ENCODE data around the gene KCNIP1. TPM values are rescaled to one million over a fixed set of nuclear protein-coding genes. Genes with fewer than 3 reads are reported as not detected.

Gene KCNIP1
- total RNA-seq, 2 donors from 2014 or later: not detected

- TF ChIP-seq CTCF (conservative IDR thresholded peaks at IDR 0.05): no peak
- WGBS, 2 experiments (ENCODE audit: insufficient coverage in 1 of 2, insufficient read length in 1 of 2): 89 to 90% methylated on average over 3 of the region's 3 CpGs
- Mint-ChIP-seq H3K4me1 (peaks cover 11% of the 10 kb centered on the region), H3K9me3 (no peaks in the 10 kb centered on the region), H3K36me3 (ENCODE audit: low read depth) (no peaks in the 10 kb centered on the region), H3K27ac (no peak overlapping the region), H3K27me3 (ENCODE audit: insufficient read depth) (peaks cover 10% of the 10 kb centered on the region), H3K4me3 (no peak overlapping the region)
- Histone ChIP-seq H3K27me3 (ENCODE audit: control insufficient read depth, insufficient read depth, low read length, poor library complexity, severe bottlenecking) (no peaks in the 10 kb centered on the region), H3K9me3 (ENCODE audit: control insufficient read depth, low read length) (no peaks in the 10 kb centered on the region), H3K36me3 (ENCODE audit: control insufficient read depth, insufficient read depth, low read length) (no peaks in the 10 kb centered on the region), H3K4me3 (ENCODE audit: low read length) (no peak overlapping the region), H3K4me1 (ENCODE audit: control insufficient read depth, insufficient read depth, low read length) (no peaks in the 10 kb centered on the region), H3K27ac (ENCODE audit: low read depth, low read length) (no peak overlapping the region), H3K9ac (ENCODE audit: extremely low read depth, low read length, poor library complexity, severe bottlenecking) (no peak overlapping the region)
- DNase-seq: no peak
These were observed 17.4 kb upstream of the KCNIP1 start for GRCh38 chr5:170486371-170486770.

GRCh38 chr5:170488570-170488969 is 15.2 kb upstream of the KCNIP1 start:
- H3K27me3 Mint-ChIP-seq (ENCODE audit: insufficient read depth): peaks cover 15% of the 10 kb centered on the region
- no peak for DNase-seq
- H3K27me3 ChIP-seq (ENCODE audit: control insufficient read depth, insufficient read depth, low read length, poor library complexity, severe bottlenecking): no peaks in the 10 kb centered on the region
- H3K27ac Mint-ChIP-seq: no peak overlapping the region
- H3K36me3 ChIP-seq (ENCODE audit: control insufficient read depth, insufficient read depth, low read length): no peaks in the 10 kb centered on the region
- no peak overlapping the region for H3K27ac ChIP-seq (ENCODE audit: low read depth, low read length)
- 93% methylated on average over 4 to 9 of the region's 9 CpGs for WGBS, 2 experiments (ENCODE audit: insufficient coverage in 1 of 2, insufficient read length in 1 of 2)
- peaks cover 11% of the 10 kb centered on the region for H3K4me1 Mint-ChIP-seq
- H3K36me3 Mint-ChIP-seq (ENCODE audit: low read depth): no peaks in the 10 kb centered on the region
- H3K4me1 ChIP-seq (ENCODE audit: control insufficient read depth, insufficient read depth, low read length): no peaks in the 10 kb centered on the region
- no peak overlapping the region for H3K4me3 ChIP-seq (ENCODE audit: low read length)
- H3K4me3 Mint-ChIP-seq: no peak overlapping the region
- no peaks in the 10 kb centered on the region for H3K9me3 Mint-ChIP-seq
- H3K9me3 ChIP-seq (ENCODE audit: control insufficient read depth, low read length): no peaks in the 10 kb centered on the region
- TF ChIP-seq CTCF (conservative IDR thresholded peaks at IDR 0.05): no peak
- no peak overlapping the region for H3K9ac ChIP-seq (ENCODE audit: extremely low read depth, low read length, poor library complexity, severe bottlenecking)

GRCh38 chr5:170489199-170489598 is 14.6 kb upstream of the KCNIP1 start:
- no peak overlapping the region for H3K9ac ChIP-seq (ENCODE audit: extremely low read depth, low read length, poor library complexity, severe bottlenecking)

More at GRCh38 chr5:170489199-170489598, 14.6 kb upstream of the KCNIP1 start:
- Histone ChIP-seq H3K27ac (ENCODE audit: low read depth, low read length) (no peak overlapping the region), H3K4me3 (ENCODE audit: low read length) (no peak overlapping the region), H3K9me3 (ENCODE audit: control insufficient read depth, low read length) (no peaks in the 10 kb centered on the region), H3K4me1 (ENCODE audit: control insufficient read depth, insufficient read depth, low read length) (no peaks in the 10 kb centered on the region), H3K36me3 (ENCODE audit: control insufficient read depth, insufficient read depth, low read length) (no peaks in the 10 kb centered on the region), H3K27me3 (ENCODE audit: control insufficient read depth, insufficient read depth, low read length, poor library complexity, severe bottlenecking) (no peaks in the 10 kb centered on the region)
- 93 to 96% methylated on average over 5 to 6 of the region's 6 CpGs for WGBS, 2 experiments (ENCODE audit: insufficient coverage in 1 of 2, insufficient read length in 1 of 2)
- no peak overlapping the region for H3K4me3 Mint-ChIP-seq
- peaks cover 14% of the 10 kb centered on the region for H3K27me3 Mint-ChIP-seq (ENCODE audit: insufficient read depth)
- peaks cover 11% of the 10 kb centered on the region for H3K4me1 Mint-ChIP-seq
- H3K9me3 Mint-ChIP-seq: no peaks in the 10 kb centered on the region
- H3K27ac Mint-ChIP-seq: no peak overlapping the region
- no peaks in the 10 kb centered on the region for H3K36me3 Mint-ChIP-seq (ENCODE audit: low read depth)
- TF ChIP-seq CTCF (conservative IDR thresholded peaks at IDR 0.05): no peak
- DNase-seq: no peak
